IMR-90 (cell line): ENCODE results near the gene CDS2. TPM values are rescaled to one million over a fixed set of nuclear protein-coding genes. Genes with fewer than 3 reads are reported as not detected.

Experiments
- ATAC-seq: fragments of 200-7000 bp; cut with Tn5 transposase; 2 replicates; pipeline ENCODE4 v1.9.1; 2020; ENCODE audit warnings: low read depth, mild to moderate bottlenecking, moderate library complexity
- BruUV-seq: library from RNA; stranded (reverse); fragments of 400-500 nt; replicated peaks from 2 replicates; lab custom pipeline; 2021; lab: Mats Ljungman, UMichigan
- CTCF ChIA-PET: fragments of 300-600 bp; formaldehyde crosslinking; extraction: SDS; loops from one replicate; lab custom pipeline; 2021; ENCODE audit warnings: antibody characterized with exemption; lab: Yijun Ruan, JAX
- POLR2A ChIA-PET: fragments of 300-600 bp; sonication (Branson Sonifier 250); formaldehyde crosslinking; loops from one replicate; lab custom pipeline; 2022; ENCODE audit warnings: antibody characterized with exemption; ENCODE audit not compliant: unreplicated experiment; lab: Charles Lee
- DNase-seq: peaks from one replicate; pipeline ENCODE4 v3.0.0; 2013
- H2AFZ ChIP-seq: replicated peaks from 2 replicates; pipeline ENCODE3; 2013; ENCODE audit warnings: low read length, mild to moderate bottlenecking; ENCODE audit not compliant: poor library complexity
- H2AK5ac ChIP-seq: 2 replicates; pipeline ENCODE4 v1.6.1; 2013; ENCODE audit warnings: low read depth, low read length, inconsistent platforms
- H2AK9ac ChIP-seq: replicated peaks from 2 replicates; pipeline ENCODE3; 2013; ENCODE audit warnings: mild to moderate bottlenecking, low read depth, low read length, moderate library complexity; ENCODE audit not compliant: poor library complexity
- H2BK120ac ChIP-seq: 2 replicates; pipeline ENCODE4 v1.6.1; 2013; ENCODE audit warnings: low read depth, low read length, inconsistent platforms
- H2BK15ac ChIP-seq: 3 replicates; pipeline ENCODE4 v1.6.1; 2013; ENCODE audit warnings: low read depth, low read length, inconsistent platforms
- H2BK20ac ChIP-seq: 2 replicates; pipeline ENCODE4 v1.6.1; 2013; ENCODE audit warnings: low read depth, mild to moderate bottlenecking, inconsistent platforms, low read length, moderate library complexity
- H2BK5ac ChIP-seq: 2 replicates; pipeline ENCODE4 v1.6.1; 2013; ENCODE audit warnings: mild to moderate bottlenecking, low read depth, low read length, inconsistent platforms; ENCODE audit not compliant: poor library complexity, severe bottlenecking
- H3K14ac ChIP-seq: replicated peaks from 2 replicates; pipeline ENCODE4 v1.6.1; 2013; ENCODE audit warnings: low read depth, low read length, inconsistent platforms
- H3K18ac ChIP-seq: 2 replicates; pipeline ENCODE4 v1.6.1; 2013; ENCODE audit warnings: low read depth, low read length, control low read depth
- H3K23ac ChIP-seq: 2 replicates; pipeline ENCODE4 v1.6.1; 2013; ENCODE audit warnings: low read depth, low read length, inconsistent platforms
- H3K27ac ChIP-seq: 2 replicates; pipeline ENCODE4 v1.5.1; 2013; ENCODE audit warnings: mild to moderate bottlenecking, control low read depth, low read length; ENCODE audit not compliant: insufficient read depth
- H3K27me3 ChIP-seq: 2 replicates; pipeline ENCODE4 v1.6.1; 2013; ENCODE audit warnings: low read length; ENCODE audit not compliant: control insufficient read depth, insufficient read depth
- H3K36me3 ChIP-seq: 2 replicates; pipeline ENCODE4 v1.6.1; 2013; ENCODE audit warnings: low read length, mixed read lengths; ENCODE audit not compliant: control insufficient read depth, insufficient read depth
- H3K4ac ChIP-seq: 2 replicates; pipeline ENCODE4 v1.6.1; 2013; ENCODE audit warnings: low read depth, low read length, inconsistent platforms
- H3K4me1 ChIP-seq: 2 replicates; pipeline ENCODE4 v1.6.1; 2013; ENCODE audit warnings: low read length, mixed read lengths; ENCODE audit not compliant: control insufficient read depth, insufficient read depth
- H3K4me2 ChIP-seq: 2 replicates; pipeline ENCODE4 v1.6.1; 2013; ENCODE audit warnings: low read depth, mild to moderate bottlenecking, control low read depth, low read length, moderate library complexity
- H3K4me3 ChIP-seq: 2 replicates; pipeline ENCODE4 v1.5.1; 2013; ENCODE audit warnings: low read depth, mild to moderate bottlenecking, control low read depth, low read length, moderate library complexity; ENCODE audit not compliant: insufficient read depth
- H3K56ac ChIP-seq: 2 replicates; pipeline ENCODE4 v1.6.1; 2013; ENCODE audit warnings: low read length, inconsistent platforms; ENCODE audit not compliant: insufficient read depth; ENCODE audit errors: extremely low read depth
- H3K79me1 ChIP-seq, 2 experiments: 2 replicates each; pipeline ENCODE4 v1.6.1; 2013; ENCODE audit warnings: low read length in 2 of 2, inconsistent platforms in 1 of 2, low read depth in 1 of 2
- H3K9ac ChIP-seq: 2 replicates; pipeline ENCODE4 v1.6.1; 2013; ENCODE audit warnings: low read depth, low read length, control low read depth
- H3K9me1 ChIP-seq: 2 replicates; pipeline ENCODE4 v1.6.1; 2013; ENCODE audit warnings: low read length, inconsistent platforms; ENCODE audit not compliant: insufficient read depth
- H3K9me3 ChIP-seq: 2 replicates; pipeline ENCODE4 v1.6.1; 2013; ENCODE audit warnings: low read length; ENCODE audit not compliant: control insufficient read depth, insufficient read depth
- H4K20me1 ChIP-seq: 2 replicates; pipeline ENCODE4 v1.6.1; 2013; ENCODE audit warnings: low read length, inconsistent platforms; ENCODE audit not compliant: insufficient read depth
- H4K5ac ChIP-seq: 2 replicates; pipeline ENCODE4 v1.6.1; 2013; ENCODE audit warnings: mild to moderate bottlenecking, low read depth, low read length, control low read depth
- H4K8ac ChIP-seq, 2 experiments: 2 replicates each; pipeline ENCODE4 v1.6.1; 2013; ENCODE audit warnings: low read depth in 2 of 2, low read length in 2 of 2, control low read depth in 1 of 2, inconsistent platforms in 1 of 2
- H4K91ac ChIP-seq: 2 replicates; pipeline ENCODE4 v1.6.1; 2013; ENCODE audit warnings: low read depth, low read length, inconsistent platforms; ENCODE audit not compliant: insufficient read depth
- BHLHE40 ChIP-seq: fragments of 150-350 bp; IDR thresholded peaks from 2 replicates; pipeline ENCODE4 v1.6.1; 2016; ENCODE audit warnings: mild to moderate bottlenecking, low read depth, low read length
- CEBPB ChIP-seq: IDR thresholded peaks from 2 replicates; pipeline ENCODE4 v1.6.1; 2012; ENCODE audit warnings: low read depth, low read length, improper control_type of control experiment
- FOS ChIP-seq: fragments of 150-350 bp; IDR thresholded peaks from 2 replicates; pipeline ENCODE4 v1.6.1; 2016; ENCODE audit warnings: low read depth, low read length
- MAFK ChIP-seq: IDR thresholded peaks from 2 replicates; pipeline ENCODE4 v1.6.1; 2012; ENCODE audit warnings: low read depth, low read length, improper control_type of control experiment
- MAZ ChIP-seq: IDR thresholded peaks from 2 replicates; pipeline ENCODE4 v1.6.1; 2012; ENCODE audit warnings: low read depth, mild to moderate bottlenecking, low read length, improper control_type of control experiment, moderate library complexity, borderline replicate concordance
- MXI1 ChIP-seq: IDR thresholded peaks from 2 replicates; pipeline ENCODE4 v1.6.1; 2012; ENCODE audit warnings: low read depth, mild to moderate bottlenecking, low read length, moderate library complexity, borderline replicate concordance
- NFE2L2 ChIP-seq: fragments of 150-350 bp; IDR thresholded peaks from 2 replicates; pipeline ENCODE4 v1.6.1; 2016; ENCODE audit warnings: low read depth, mild to moderate bottlenecking, low read length
- POLR2A ChIP-seq: IDR thresholded peaks from 2 replicates; pipeline ENCODE4 v1.6.1; 2012; ENCODE audit warnings: mild to moderate bottlenecking, low read depth, low read length
- RAD21 ChIP-seq: IDR thresholded peaks from 2 replicates; pipeline ENCODE4 v1.6.1; 2012; ENCODE audit warnings: low read length, improper control_type of control experiment
- RCOR1 ChIP-seq: IDR thresholded peaks from 2 replicates; pipeline ENCODE4 v1.6.1; 2012; ENCODE audit warnings: mild to moderate bottlenecking, low read length, improper control_type of control experiment; ENCODE audit not compliant: insufficient replicate concordance
- RFX5 ChIP-seq: IDR thresholded peaks from 2 replicates; pipeline ENCODE4 v1.8.0; 2012; ENCODE audit warnings: low read depth, mild to moderate bottlenecking, low read length, moderate library complexity
- SMC3 ChIP-seq: fragments of 150-350 bp; IDR thresholded peaks from 2 replicates; pipeline ENCODE4 v1.6.1; 2016; ENCODE audit warnings: low read depth, mild to moderate bottlenecking, antibody characterized with exemption, low read length, moderate library complexity
- USF2 ChIP-seq: fragments of 150-350 bp; IDR thresholded peaks from 2 replicates; pipeline ENCODE4 v1.6.1; 2017; ENCODE audit warnings: mild to moderate bottlenecking, antibody characterized with exemption, low read length, low read depth
- WGBS, 2 experiments: methylation state at CpG; one replicate each; pipeline versions ENCODE4 v1.1.5 to v1.1.7; 2013; ENCODE audit warnings: missing lambda C conversion rate in 2 of 2; ENCODE audit not compliant: insufficient read length in 1 of 2; ENCODE audit errors: extremely low coverage in 2 of 2; 5-methylcytosine and 5-hydroxymethylcytosine counted together
- dilution Hi-C: fragments of 300-500 bp; cut with HindIII; formaldehyde crosslinking; loops from one replicate; pipeline ENCODE4 v1.14.3; 2018; ENCODE audit warnings: low sequenced_read_pairs; ENCODE audit not compliant: unreplicated experiment
- in situ Hi-C: fragments of 300-500 bp; cut with MboI; formaldehyde crosslinking; loops from 3 replicates; pipeline ENCODE4 v1.14.3; 2019; ENCODE audit warnings: low sequenced_read_pairs, inconsistent platforms, mixed read lengths
- intact Hi-C: fragments of 100-400 bp; cut with micrococcal nuclease; formaldehyde crosslinking; loops from 2 replicates; pipeline ENCODE4 v1.10.0; 2022
- polyA plus RNA-seq, 3 experiments: library from polyadenylated mRNA; depleted of rRNA; stranded (reverse); fragments of >200 nt; gene quantifications; 2 replicates each; pipeline ENCODE4 v1.2.3, GENCODE V29; 2012; ENCODE audit warnings: low replicate concordance in 1 of 3
- total RNA-seq: library from RNA; depleted of rRNA; stranded (reverse); fragments of >200 nt; gene quantifications from 2 replicates; pipeline ENCODE4 v1.2.3, GENCODE V29; 2012
- TF ChIP-seq, protein P1 (sequence below): conservative IDR thresholded peaks from 2 replicates; pipeline ENCODE4 v1.5.1; 2012; ENCODE audit warnings: mild to moderate bottlenecking, low read depth, low read length, improper control_type of control experiment

Gene CDS2
- total and polyA plus RNA-seq, 2 of the 4 experiments (the other 2 are of a cell fraction): 17.0 to 47.1 TPM

DNA sequence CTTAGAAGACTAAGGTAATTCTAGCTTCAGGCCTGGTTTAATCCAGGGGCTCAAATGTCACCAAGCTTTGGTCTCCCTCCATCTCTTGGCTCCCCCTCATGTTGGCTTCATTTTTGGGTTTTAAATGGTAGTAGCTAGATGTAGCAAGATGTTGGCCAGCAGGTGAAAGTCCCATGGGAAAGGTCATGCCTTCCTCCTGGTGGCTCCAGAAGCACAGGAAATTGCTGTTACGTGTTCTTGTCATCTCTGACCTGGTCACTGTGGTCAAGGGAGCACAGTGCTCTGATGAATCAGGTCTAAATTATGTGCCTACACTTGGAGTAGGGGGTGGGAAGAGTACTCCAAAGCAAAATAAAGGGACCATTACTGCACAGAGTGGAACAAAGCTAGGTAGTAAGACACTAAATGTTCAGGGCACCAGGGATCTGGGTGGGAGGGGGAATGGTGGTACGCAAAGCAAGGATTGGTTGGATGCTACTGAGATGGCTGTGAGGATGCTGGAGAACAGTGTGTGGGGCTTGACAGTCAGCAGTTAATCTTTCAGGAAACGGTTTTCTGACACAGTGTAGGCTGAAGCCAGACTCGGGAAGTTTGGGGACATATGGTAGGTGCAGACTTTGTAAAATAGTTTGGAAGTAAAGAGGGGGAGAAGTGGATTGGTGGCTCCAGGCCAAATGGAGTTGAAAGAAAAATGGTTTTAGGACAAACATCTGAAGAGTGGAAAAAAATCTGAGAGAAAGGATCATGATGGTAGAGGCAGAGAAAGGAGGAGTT lies 30.1 kb downstream of the CDS2 start:
- Histone ChIP-seq H4K91ac (peak overlapping the region; percentile 68), H3K9me1 (peaks cover 24% of the 10 kb centered on the region), H3K27me3 (no peaks in the 10 kb centered on the region), H3K36me3 (no peaks in the 10 kb centered on the region), H4K20me1 (peaks cover 17% of the 10 kb centered on the region), H3K4me1 (peaks cover 25% of the 10 kb centered on the region), H3K56ac (no peak overlapping the region), H3K14ac (peak overlapping the region; percentile 95), H2AK9ac (peak overlapping the region; percentile 85), H2BK120ac (peak overlapping the region; percentile 87), H3K4me2 (peak overlapping the region; percentile 44; the same call in 1 of the 2 replicates), H3K79me1 (peaks cover 58 to 88% of the 10 kb centered on the region in 2 experiments), H3K4ac (peak overlapping the region; percentile 89), H2AK5ac (peak overlapping the region; percentile 94), H3K27ac (no peak overlapping the region; the same call in 1 of the 2 replicates), H4K8ac (peak overlapping the region; percentile 20 to 78; a peak in 3 of 4 replicates), H2BK15ac (peak overlapping the region; percentile 42; the same call in 2 of the 3 replicates), H3K4me3 (no peak overlapping the region), H2BK5ac (peak overlapping the region; percentile 69), H2BK20ac (peak overlapping the region; percentile 87), H2AFZ (peak overlapping the region; percentile 57), H4K5ac (peak overlapping the region; percentile 68; the same call in 1 of the 2 replicates), H3K23ac (peak overlapping the region; percentile 95), H3K18ac (peak overlapping the region; percentile 63; the same call in 1 of the 2 replicates), H3K9me3 (0 out of 2 replicates have a peak, but pooled peaks cover 2% of the 10 kb centered on the region), H3K9ac (no peak overlapping the region)
- intact Hi-C loops (no loop called here), in situ Hi-C loops (no loop called here), dilution Hi-C loops (no loop called here)
- CTCF ChIA-PET: interaction anchor here (0.6 to 1.4 kb wide), 2 partner anchors 30 to 49 kb away, joined by 3 to 4 read pairs; partner anchors contain the start of gene CDS2
- BruUV-seq: no TSS peak
- ATAC-seq (no peak), DNase-seq (peak; percentile 74)
- 100% methylated on average over 1 of the region's 4 CpGs; no CpG with 5 or more reads in 1 of the 2 experiments for WGBS, 2 experiments
- POLR2A ChIA-PET: no interaction called here
- no peak for TF ChIP-seq POLR2A
- TF ChIP-seq, protein P1, sequence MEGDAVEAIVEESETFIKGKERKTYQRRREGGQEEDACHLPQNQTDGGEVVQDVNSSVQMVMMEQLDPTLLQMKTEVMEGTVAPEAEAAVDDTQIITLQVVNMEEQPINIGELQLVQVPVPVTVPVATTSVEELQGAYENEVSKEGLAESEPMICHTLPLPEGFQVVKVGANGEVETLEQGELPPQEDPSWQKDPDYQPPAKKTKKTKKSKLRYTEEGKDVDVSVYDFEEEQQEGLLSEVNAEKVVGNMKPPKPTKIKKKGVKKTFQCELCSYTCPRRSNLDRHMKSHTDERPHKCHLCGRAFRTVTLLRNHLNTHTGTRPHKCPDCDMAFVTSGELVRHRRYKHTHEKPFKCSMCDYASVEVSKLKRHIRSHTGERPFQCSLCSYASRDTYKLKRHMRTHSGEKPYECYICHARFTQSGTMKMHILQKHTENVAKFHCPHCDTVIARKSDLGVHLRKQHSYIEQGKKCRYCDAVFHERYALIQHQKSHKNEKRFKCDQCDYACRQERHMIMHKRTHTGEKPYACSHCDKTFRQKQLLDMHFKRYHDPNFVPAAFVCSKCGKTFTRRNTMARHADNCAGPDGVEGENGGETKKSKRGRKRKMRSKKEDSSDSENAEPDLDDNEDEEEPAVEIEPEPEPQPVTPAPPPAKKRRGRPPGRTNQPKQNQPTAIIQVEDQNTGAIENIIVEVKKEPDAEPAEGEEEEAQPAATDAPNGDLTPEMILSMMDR: no peak
- no peak for TF ChIP-seq RAD21
- TF ChIP-seq USF2: no peak
- no peak for TF ChIP-seq MAZ
- no peak for TF ChIP-seq BHLHE40
- no peak for TF ChIP-seq RFX5
- TF ChIP-seq NFE2L2: no peak
- no peak for TF ChIP-seq SMC3
- TF ChIP-seq RCOR1: peak; percentile 18
- TF ChIP-seq MAFK: no peak
- no peak for TF ChIP-seq MXI1
- 0 out of 2 replicates have a peak, but pooled peaks have one; percentile 12 for TF ChIP-seq FOS
- peak; percentile 45; the same call in 1 of the 2 replicates for TF ChIP-seq CEBPB
